MM.1S (cell line): Measurements from ENCODE around the gene DLEU7.

Experiments
- EZH2 ChIP-seq: fragments of 300-600 bp; sonication (generic); optimal IDR thresholded peaks from 2 replicates; pipeline ENCODE3; 2017; ENCODE audit warnings: low read depth, mild to moderate bottlenecking, antibody characterized with exemption, low read length, mixed read lengths
- EZH2phosphoT487 ChIP-seq: fragments of 300-600 bp; sonication (generic); IDR thresholded peaks from 2 replicates; pipeline ENCODE4 v1.6.1; 2018; ENCODE audit warnings: antibody characterized with exemption, low read length
- TF ChIP-seq, protein P1 (sequence below): fragments of 300-600 bp; sonication (generic); IDR thresholded peaks from 2 replicates; pipeline ENCODE4 v1.5.1; 2016; ENCODE audit warnings: antibody characterized with exemption, low read length, mixed read lengths

- TF ChIP-seq, protein P1, sequence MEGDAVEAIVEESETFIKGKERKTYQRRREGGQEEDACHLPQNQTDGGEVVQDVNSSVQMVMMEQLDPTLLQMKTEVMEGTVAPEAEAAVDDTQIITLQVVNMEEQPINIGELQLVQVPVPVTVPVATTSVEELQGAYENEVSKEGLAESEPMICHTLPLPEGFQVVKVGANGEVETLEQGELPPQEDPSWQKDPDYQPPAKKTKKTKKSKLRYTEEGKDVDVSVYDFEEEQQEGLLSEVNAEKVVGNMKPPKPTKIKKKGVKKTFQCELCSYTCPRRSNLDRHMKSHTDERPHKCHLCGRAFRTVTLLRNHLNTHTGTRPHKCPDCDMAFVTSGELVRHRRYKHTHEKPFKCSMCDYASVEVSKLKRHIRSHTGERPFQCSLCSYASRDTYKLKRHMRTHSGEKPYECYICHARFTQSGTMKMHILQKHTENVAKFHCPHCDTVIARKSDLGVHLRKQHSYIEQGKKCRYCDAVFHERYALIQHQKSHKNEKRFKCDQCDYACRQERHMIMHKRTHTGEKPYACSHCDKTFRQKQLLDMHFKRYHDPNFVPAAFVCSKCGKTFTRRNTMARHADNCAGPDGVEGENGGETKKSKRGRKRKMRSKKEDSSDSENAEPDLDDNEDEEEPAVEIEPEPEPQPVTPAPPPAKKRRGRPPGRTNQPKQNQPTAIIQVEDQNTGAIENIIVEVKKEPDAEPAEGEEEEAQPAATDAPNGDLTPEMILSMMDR = no peak
- TF ChIP-seq EZH2 (no peak), EZH2phosphoT487 (no peak)
Observed at GRCh38 chr13:50839828-50840227, 3.7 kb downstream of the DLEU7 start.
